WTC11 (cell line): ENCODE results near the gene UGT1A9. TPM values are rescaled to one million over a fixed set of nuclear protein-coding genes. Genes with fewer than 3 reads are reported as not detected.

Experiments
- ATAC-seq: fragments of 200-7000 bp; cut with Tn5 transposase; 2 replicates; pipeline ENCODE4 v1.10.0; 2021; ENCODE audit warnings: mild to moderate bottlenecking, moderate library complexity
- CTCF ChIA-PET: fragments of 300-600 bp; sonication (Branson Sonifier 250); formaldehyde crosslinking; loops from one replicate; lab custom pipeline; 2021; ENCODE audit warnings: antibody characterized with exemption; lab: Charles Lee
- POLR2A ChIA-PET: fragments of 350-600 bp; sonication (Branson Sonifier 250); formaldehyde crosslinking; loops from one replicate; lab custom pipeline; 2021; ENCODE audit warnings: antibody characterized with exemption; lab: Charles Lee
- DNase-seq: peaks from one replicate; pipeline ENCODE4 v3.0.0; 2021; ENCODE audit warnings: low spot score
- H3K27ac Mint-ChIP-seq: 2 replicates; pipeline ENCODE4 v1.8.0; 2021; ENCODE audit warnings: mixed read lengths
- H3K27me3 Mint-ChIP-seq: 2 replicates; pipeline ENCODE4 v1.8.0; 2021; ENCODE audit warnings: low read depth, mild to moderate bottlenecking, moderate library complexity, mixed read lengths
- H3K36me3 Mint-ChIP-seq: 2 replicates; pipeline ENCODE4 v1.8.0; 2021; ENCODE audit warnings: mixed read lengths
- H3K4me1 Mint-ChIP-seq: 2 replicates; pipeline ENCODE4 v1.8.0; 2022; ENCODE audit warnings: mixed read lengths
- H3K4me3 Mint-ChIP-seq: 2 replicates; pipeline ENCODE4 v1.8.0; 2021; ENCODE audit warnings: mild to moderate bottlenecking, moderate library complexity, mixed read lengths
- H3K9me3 Mint-ChIP-seq: 2 replicates; pipeline ENCODE4 v1.8.0; 2021; ENCODE audit warnings: mixed read lengths
- CREB1 ChIP-seq: sonication (generic); formaldehyde crosslinking; IDR thresholded peaks from 2 replicates; pipeline ENCODE4 v1.8.0; 2023; ENCODE audit warnings: mild to moderate bottlenecking, missing genetic modification reagents
- ELF4 ChIP-seq: sonication (generic); formaldehyde crosslinking; IDR thresholded peaks from 2 replicates; pipeline ENCODE4 v1.8.1; 2022; ENCODE audit warnings: low read depth, mild to moderate bottlenecking, moderate library complexity, missing genetic modification reagents
- GTF2I ChIP-seq: fragments of 250-450 bp; sonication (Bioruptor Pico); conservative IDR thresholded peaks from 2 replicates; pipeline ENCODE4 v1.4.0; 2021; ENCODE audit warnings: mild to moderate bottlenecking
- KAT7 ChIP-seq: sonication (generic); formaldehyde crosslinking; IDR thresholded peaks from 2 replicates; pipeline ENCODE4 v1.8.1; 2023; ENCODE audit warnings: missing genetic modification reagents, mild to moderate bottlenecking, borderline replicate concordance
- MYBL2 ChIP-seq: sonication (generic); formaldehyde crosslinking; IDR thresholded peaks from 2 replicates; pipeline ENCODE4 v1.8.1; 2023; ENCODE audit warnings: mild to moderate bottlenecking, moderate library complexity, missing genetic modification reagents
- NFATC4 ChIP-seq: fragments of 250-450 bp; sonication (Bioruptor Pico); IDR thresholded peaks from 2 replicates; pipeline ENCODE4 v1.9.0; 2021; ENCODE audit warnings: mild to moderate bottlenecking
- NR3C1 ChIP-seq: sonication (generic); formaldehyde crosslinking; conservative IDR thresholded peaks from 2 replicates; pipeline ENCODE4 v1.8.1; 2023; ENCODE audit warnings: low read depth, mild to moderate bottlenecking, missing genetic modification reagents
- PRRX2 ChIP-seq: fragments of 250-450 bp; sonication (Bioruptor Pico); IDR thresholded peaks from 2 replicates; pipeline ENCODE4 v1.8.0; 2021; ENCODE audit warnings: mild to moderate bottlenecking
- TCF7 ChIP-seq: sonication (generic); formaldehyde crosslinking; IDR thresholded peaks from 2 replicates; pipeline ENCODE4 v1.8.0; 2022; ENCODE audit warnings: mild to moderate bottlenecking, low read depth, missing genetic modification reagents, moderate library complexity
- TEAD1 ChIP-seq: sonication (generic); formaldehyde crosslinking; IDR thresholded peaks from 2 replicates; pipeline ENCODE4 v1.8.0; 2022; ENCODE audit warnings: mild to moderate bottlenecking, missing genetic modification reagents
- TEAD4 ChIP-seq: sonication (generic); formaldehyde crosslinking; IDR thresholded peaks from 2 replicates; pipeline ENCODE4 v1.8.0; 2022; ENCODE audit warnings: mild to moderate bottlenecking, missing genetic modification reagents
- ZNF138 ChIP-seq: sonication (generic); formaldehyde crosslinking; conservative IDR thresholded peaks from 2 replicates; pipeline ENCODE4 v1.8.1; 2022; ENCODE audit warnings: mild to moderate bottlenecking, moderate library complexity, missing genetic modification reagents
- ZNF396 ChIP-seq: fragments of 250-450 bp; sonication (Bioruptor Pico); IDR thresholded peaks from 2 replicates; pipeline ENCODE4 v1.8.0; 2021; ENCODE audit warnings: mild to moderate bottlenecking, moderate library complexity, borderline replicate concordance
- total RNA-seq: library from RNA; stranded (reverse); gene quantifications from 3 replicates; pipeline ENCODE4 v1.2.3, GENCODE V29; 2021
- TF ChIP-seq, protein P1 (sequence below): sonication (generic); formaldehyde crosslinking; conservative IDR thresholded peaks from 2 replicates; pipeline ENCODE4 v1.8.1; 2022; ENCODE audit warnings: mild to moderate bottlenecking, missing genetic modification reagents
- TF ChIP-seq, protein P2 (sequence below): sonication (generic); formaldehyde crosslinking; IDR thresholded peaks from 2 replicates; pipeline ENCODE4 v1.8.1; 2023; ENCODE audit warnings: mild to moderate bottlenecking, missing genetic modification reagents, moderate library complexity
- TF ChIP-seq, protein P3 (sequence below): sonication (generic); formaldehyde crosslinking; IDR thresholded peaks from 2 replicates; pipeline ENCODE4 v1.8.0; 2022; ENCODE audit warnings: mild to moderate bottlenecking, missing genetic modification reagents
- TF ChIP-seq, protein P4 (sequence below): sonication (generic); formaldehyde crosslinking; IDR thresholded peaks from 2 replicates; pipeline ENCODE4 v1.8.0; 2022; ENCODE audit warnings: mild to moderate bottlenecking, missing genetic modification reagents
- TF ChIP-seq, protein P5 (sequence below): sonication (generic); formaldehyde crosslinking; IDR thresholded peaks from 2 replicates; pipeline ENCODE4 v1.8.0; 2022; ENCODE audit warnings: missing genetic modification reagents
- TF ChIP-seq, protein P6 (sequence below): sonication (generic); formaldehyde crosslinking; IDR thresholded peaks from 2 replicates; pipeline ENCODE4 v1.8.1; 2023; ENCODE audit warnings: mild to moderate bottlenecking, missing genetic modification reagents, moderate library complexity
- TF ChIP-seq, protein P7 (sequence below): fragments of 250-450 bp; sonication (Bioruptor Pico); IDR thresholded peaks from 2 replicates; pipeline ENCODE4 v1.8.0; 2021; ENCODE audit warnings: mild to moderate bottlenecking

Gene UGT1A9
- total RNA-seq, 1 experiment from 2014 or later = not detected

DNA sequence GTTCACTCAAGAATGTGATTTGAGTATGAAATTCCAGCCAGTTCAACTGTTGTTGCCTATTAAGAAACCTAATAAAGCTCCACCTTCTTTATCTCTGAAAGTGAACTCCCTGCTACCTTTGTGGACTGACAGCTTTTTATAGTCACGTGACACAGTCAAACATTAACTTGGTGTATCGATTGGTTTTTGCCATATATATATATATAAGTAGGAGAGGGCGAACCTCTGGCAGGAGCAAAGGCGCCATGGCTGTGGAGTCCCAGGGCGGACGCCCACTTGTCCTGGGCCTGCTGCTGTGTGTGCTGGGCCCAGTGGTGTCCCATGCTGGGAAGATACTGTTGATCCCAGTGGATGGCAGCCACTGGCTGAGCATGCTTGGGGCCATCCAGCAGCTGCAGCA, 88.3 kb downstream of the UGT1A9 start, which contains the start of gene UGT1A1:
Gene UGT1A1 (plus strand): TSS at position 228 of the 400 bp plus-strand sequence. CDS start 18 bp downstream, at position 246.
- no peak for DNase-seq
- Mint-ChIP-seq H3K27ac (no peak within 1 kb of the TSS), H3K4me1 (no peaks in the 10 kb centered on the region), H3K9me3 (peaks cover 14% of the 10 kb centered on the region), H3K4me3 (no peak within 1 kb of the TSS), H3K27me3 (peaks cover 7% of the 10 kb centered on the region; the same call in 1 of the 2 replicates), H3K36me3 (no peaks in the 10 kb centered on the region)
- CTCF ChIA-PET = no interaction called here
- TF ChIP-seq, protein P1, sequence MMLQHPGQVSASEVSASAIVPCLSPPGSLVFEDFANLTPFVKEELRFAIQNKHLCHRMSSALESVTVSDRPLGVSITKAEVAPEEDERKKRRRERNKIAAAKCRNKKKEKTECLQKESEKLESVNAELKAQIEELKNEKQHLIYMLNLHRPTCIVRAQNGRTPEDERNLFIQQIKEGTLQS (CRISPR knock-in tag) = no peak
- TF ChIP-seq, protein P2, sequence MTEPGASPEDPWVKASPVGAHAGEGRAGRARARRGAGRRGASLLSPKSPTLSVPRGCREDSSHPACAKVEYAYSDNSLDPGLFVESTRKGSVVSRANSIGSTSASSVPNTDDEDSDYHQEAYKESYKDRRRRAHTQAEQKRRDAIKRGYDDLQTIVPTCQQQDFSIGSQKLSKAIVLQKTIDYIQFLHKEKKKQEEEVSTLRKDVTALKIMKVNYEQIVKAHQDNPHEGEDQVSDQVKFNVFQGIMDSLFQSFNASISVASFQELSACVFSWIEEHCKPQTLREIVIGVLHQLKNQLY (CRISPR knock-in tag) = no peak
- TF ChIP-seq, protein P3, sequence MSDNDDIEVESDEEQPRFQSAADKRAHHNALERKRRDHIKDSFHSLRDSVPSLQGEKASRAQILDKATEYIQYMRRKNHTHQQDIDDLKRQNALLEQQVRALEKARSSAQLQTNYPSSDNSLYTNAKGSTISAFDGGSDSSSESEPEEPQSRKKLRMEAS (CRISPR knock-in tag) = no peak
- no peak for TF ChIP-seq NFATC4 (CRISPR knock-in tag)
- no peak for TF ChIP-seq ZNF138
- TF ChIP-seq TCF7 (CRISPR knock-in tag) = no peak
- no peak for TF ChIP-seq PRRX2
- no peak for TF ChIP-seq TEAD4 (CRISPR knock-in tag)
- TF ChIP-seq, protein P4, sequence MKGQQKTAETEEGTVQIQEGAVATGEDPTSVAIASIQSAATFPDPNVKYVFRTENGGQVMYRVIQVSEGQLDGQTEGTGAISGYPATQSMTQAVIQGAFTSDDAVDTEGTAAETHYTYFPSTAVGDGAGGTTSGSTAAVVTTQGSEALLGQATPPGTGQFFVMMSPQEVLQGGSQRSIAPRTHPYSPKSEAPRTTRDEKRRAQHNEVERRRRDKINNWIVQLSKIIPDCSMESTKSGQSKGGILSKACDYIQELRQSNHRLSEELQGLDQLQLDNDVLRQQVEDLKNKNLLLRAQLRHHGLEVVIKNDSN (CRISPR knock-in tag) = no peak
- no peak for TF ChIP-seq GTF2I (CRISPR knock-in tag)
- TF ChIP-seq, protein P5, sequence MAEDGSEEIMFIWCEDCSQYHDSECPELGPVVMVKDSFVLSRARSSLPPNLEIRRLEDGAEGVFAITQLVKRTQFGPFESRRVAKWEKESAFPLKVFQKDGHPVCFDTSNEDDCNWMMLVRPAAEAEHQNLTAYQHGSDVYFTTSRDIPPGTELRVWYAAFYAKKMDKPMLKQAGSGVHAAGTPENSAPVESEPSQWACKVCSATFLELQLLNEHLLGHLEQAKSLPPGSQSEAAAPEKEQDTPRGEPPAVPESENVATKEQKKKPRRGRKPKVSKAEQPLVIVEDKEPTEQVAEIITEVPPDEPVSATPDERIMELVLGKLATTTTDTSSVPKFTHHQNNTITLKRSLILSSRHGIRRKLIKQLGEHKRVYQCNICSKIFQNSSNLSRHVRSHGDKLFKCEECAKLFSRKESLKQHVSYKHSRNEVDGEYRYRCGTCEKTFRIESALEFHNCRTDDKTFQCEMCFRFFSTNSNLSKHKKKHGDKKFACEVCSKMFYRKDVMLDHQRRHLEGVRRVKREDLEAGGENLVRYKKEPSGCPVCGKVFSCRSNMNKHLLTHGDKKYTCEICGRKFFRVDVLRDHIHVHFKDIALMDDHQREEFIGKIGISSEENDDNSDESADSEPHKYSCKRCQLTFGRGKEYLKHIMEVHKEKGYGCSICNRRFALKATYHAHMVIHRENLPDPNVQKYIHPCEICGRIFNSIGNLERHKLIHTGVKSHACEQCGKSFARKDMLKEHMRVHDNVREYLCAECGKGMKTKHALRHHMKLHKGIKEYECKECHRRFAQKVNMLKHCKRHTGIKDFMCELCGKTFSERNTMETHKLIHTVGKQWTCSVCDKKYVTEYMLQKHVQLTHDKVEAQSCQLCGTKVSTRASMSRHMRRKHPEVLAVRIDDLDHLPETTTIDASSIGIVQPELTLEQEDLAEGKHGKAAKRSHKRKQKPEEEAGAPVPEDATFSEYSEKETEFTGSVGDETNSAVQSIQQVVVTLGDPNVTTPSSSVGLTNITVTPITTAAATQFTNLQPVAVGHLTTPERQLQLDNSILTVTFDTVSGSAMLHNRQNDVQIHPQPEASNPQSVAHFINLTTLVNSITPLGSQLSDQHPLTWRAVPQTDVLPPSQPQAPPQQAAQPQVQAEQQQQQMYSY (CRISPR knock-in tag) = no peak
- TF ChIP-seq CREB1 (CRISPR knock-in tag) = no peak
- no peak for TF ChIP-seq MYBL2 (CRISPR knock-in tag)
- TF ChIP-seq, protein P6, sequence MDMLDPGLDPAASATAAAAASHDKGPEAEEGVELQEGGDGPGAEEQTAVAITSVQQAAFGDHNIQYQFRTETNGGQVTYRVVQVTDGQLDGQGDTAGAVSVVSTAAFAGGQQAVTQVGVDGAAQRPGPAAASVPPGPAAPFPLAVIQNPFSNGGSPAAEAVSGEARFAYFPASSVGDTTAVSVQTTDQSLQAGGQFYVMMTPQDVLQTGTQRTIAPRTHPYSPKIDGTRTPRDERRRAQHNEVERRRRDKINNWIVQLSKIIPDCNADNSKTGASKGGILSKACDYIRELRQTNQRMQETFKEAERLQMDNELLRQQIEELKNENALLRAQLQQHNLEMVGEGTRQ (CRISPR knock-in tag) = no peak
- TF ChIP-seq KAT7 (CRISPR knock-in tag) = no peak
- TF ChIP-seq, protein P7, sequence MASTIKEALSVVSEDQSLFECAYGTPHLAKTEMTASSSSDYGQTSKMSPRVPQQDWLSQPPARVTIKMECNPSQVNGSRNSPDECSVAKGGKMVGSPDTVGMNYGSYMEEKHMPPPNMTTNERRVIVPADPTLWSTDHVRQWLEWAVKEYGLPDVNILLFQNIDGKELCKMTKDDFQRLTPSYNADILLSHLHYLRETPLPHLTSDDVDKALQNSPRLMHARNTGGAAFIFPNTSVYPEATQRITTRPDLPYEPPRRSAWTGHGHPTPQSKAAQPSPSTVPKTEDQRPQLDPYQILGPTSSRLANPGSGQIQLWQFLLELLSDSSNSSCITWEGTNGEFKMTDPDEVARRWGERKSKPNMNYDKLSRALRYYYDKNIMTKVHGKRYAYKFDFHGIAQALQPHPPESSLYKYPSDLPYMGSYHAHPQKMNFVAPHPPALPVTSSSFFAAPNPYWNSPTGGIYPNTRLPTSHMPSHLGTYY (CRISPR knock-in tag) = no peak
- no peak for TF ChIP-seq ZNF396 (CRISPR knock-in tag)
- TF ChIP-seq TEAD1 (CRISPR knock-in tag) = no peak
- TF ChIP-seq NR3C1 (CRISPR knock-in tag) = no peak
- TF ChIP-seq ELF4 = no peak
- POLR2A ChIA-PET = no interaction called here
- no peak for ATAC-seq
